OCI-LY3 (cell line): Measurements from ENCODE around the gene ADSS1.

Experiments used
- CTCF ChIP-seq: fragments of 200-600, 300-600 bp; sonication (generic); IDR thresholded peaks from 2 replicates; pipeline ENCODE4 v1.5.1; 2014; ENCODE audit warnings: antibody characterized with exemption, low read length, low read depth
- EZH2phosphoT487 ChIP-seq: fragments of 200-600 bp; shearing (Covaris generic); IDR thresholded peaks from 2 replicates; pipeline ENCODE4 v1.6.1; 2018; ENCODE audit warnings: antibody characterized with exemption, mixed run types, low read depth

GRCh38 chr14:104678346-104678745 is 45.7 kb upstream of the ADSS1 start:
- TF ChIP-seq CTCF (no peak), EZH2phosphoT487 (no peak)
